ENCODE data around the gene ANKRD2. TPM values are rescaled to one million over a fixed set of nuclear protein-coding genes. Genes with fewer than 3 reads are reported as not detected.

Gene ANKRD2
- polyA plus RNA-seq, 6 donors from 2014 or later, result not detected

GRCh38 chr10:97632949-97633884 is 60.6 kb downstream of the ANKRD2 start, which contains the start of gene MORN4:
MORN4 (minus strand) TSS chr10:97633500; CDS start chr10:97619653, 13,847 bp downstream.
- Mint-ChIP-seq H3K27ac (peak within 1 kb of the TSS; percentile 26 to 97 (median 90)), H3K4me3 (peak within 1 kb of the TSS; percentile 92 to 99 (median 96))

More at GRCh38 chr10:97632949-97633884, 60.6 kb downstream of the ANKRD2 start, which contains the start of gene MORN4:
- peak; percentile 100 for ATAC-seq (ENCODE audit: low read depth in 2 of 2)
- Mint-ChIP-seq H3K27me3 (peaks cover 0 to 5% (median 4%) of the 10 kb centered on the region in 3 donors), H3K9me3 (peaks cover 0 to 2% (median 0%) of the 10 kb centered on the region in 7 donors), H3K4me1 (peaks cover 10 to 12% (median 11%) of the 10 kb centered on the region in 3 donors), H3K36me3 (peaks cover 0 to 7% of the 10 kb centered on the region in 2 donors)
- DNase-seq, result peak; percentile 87

Other genes starting within 250 kb of the ANKRD2 start
- 10 to 100 TPM in 4 of 6 donors, 1 to 10 TPM in 2; 7.0 to 19.1 (median 14.3) TPM for gene FRAT2, start 238.1 kb upstream of the ANKRD2 start, polyA plus RNA-seq (ENCODE audit: low read depth in 6 of 6)
- gene RRP12, start 171.4 kb upstream of the ANKRD2 start, polyA plus RNA-seq (ENCODE audit: low read depth in 6 of 6), result 10 to 100 TPM in 5 of 6 donors, 1 to 10 TPM in 1; 8.1 to 20.8 (median 15.7) TPM
- 100 to 1,000 TPM; 177 to 263 (median 203) TPM for gene PGAM1, start 146.6 kb upstream of the ANKRD2 start, polyA plus RNA-seq (ENCODE audit: low read depth in 6 of 6)
- 10 to 100 TPM; 47.3 to 72.0 (median 65.8) TPM for gene EXOSC1, start 126.8 kb upstream of the ANKRD2 start, polyA plus RNA-seq (ENCODE audit: low read depth in 6 of 6)
- 10 to 100 TPM; 23.2 to 57.2 (median 29.5) TPM for gene ZDHHC16, start 126.6 kb upstream of the ANKRD2 start, polyA plus RNA-seq (ENCODE audit: low read depth in 6 of 6)
- 10 to 100 TPM; 22.5 to 44.3 (median 26.6) TPM for gene MMS19, start 74.4 kb upstream of the ANKRD2 start, polyA plus RNA-seq (ENCODE audit: low read depth in 6 of 6)
- 1 to 10 TPM in 3 of 6 donors, under 1 TPM in 2, not detected in 1; 0.60 to 1.2 (median 1.0) TPM for gene UBTD1, start 73.9 kb upstream of the ANKRD2 start, polyA plus RNA-seq (ENCODE audit: low read depth in 6 of 6)
- gene HOGA1, start 11.6 kb downstream of the ANKRD2 start, polyA plus RNA-seq (ENCODE audit: low read depth in 6 of 6), result not detected
- not detected for gene C10orf62, start 16.9 kb downstream of the ANKRD2 start, polyA plus RNA-seq (ENCODE audit: low read depth in 6 of 6)
- 1 to 10 TPM in 2 of 6 donors, under 1 TPM in 3, not detected in 1; 0.27 to 2.1 (median 0.77) TPM for gene MORN4, start 60.7 kb downstream of the ANKRD2 start, polyA plus RNA-seq (ENCODE audit: low read depth in 6 of 6)
- gene PI4K2A, start 67.9 kb downstream of the ANKRD2 start, polyA plus RNA-seq (ENCODE audit: low read depth in 6 of 6), result 1 to 10 TPM; 5.1 to 7.9 (median 6.4) TPM
- 1 to 10 TPM; 1.4 to 4.0 (median 2.3) TPM for gene AVPI1, start 114.5 kb downstream of the ANKRD2 start, polyA plus RNA-seq (ENCODE audit: low read depth in 6 of 6)
- under 1 TPM in 1 of 6 donors, not detected in 5; 0.57 TPM for gene MARVELD1, start 141.0 kb downstream of the ANKRD2 start, polyA plus RNA-seq (ENCODE audit: low read depth in 6 of 6)
- gene ZFYVE27, start 164.3 kb downstream of the ANKRD2 start, polyA plus RNA-seq (ENCODE audit: low read depth in 6 of 6), result 10 to 100 TPM; 34.0 to 51.3 (median 38.0) TPM
- gene SFRP5, start 199.2 kb downstream of the ANKRD2 start, polyA plus RNA-seq (ENCODE audit: low read depth in 6 of 6), result not detected